ENCODE results near the gene SMIM41. TPM values are rescaled to one million over a fixed set of nuclear protein-coding genes. Genes with fewer than 3 reads are reported as not detected.
A peak's percentile ranks its signal among the peaks of the same experiment; 100 is the strongest.

SMIM41 gene
- total RNA-seq, 2 experiments from 2014 or later: not detected

DNA sequence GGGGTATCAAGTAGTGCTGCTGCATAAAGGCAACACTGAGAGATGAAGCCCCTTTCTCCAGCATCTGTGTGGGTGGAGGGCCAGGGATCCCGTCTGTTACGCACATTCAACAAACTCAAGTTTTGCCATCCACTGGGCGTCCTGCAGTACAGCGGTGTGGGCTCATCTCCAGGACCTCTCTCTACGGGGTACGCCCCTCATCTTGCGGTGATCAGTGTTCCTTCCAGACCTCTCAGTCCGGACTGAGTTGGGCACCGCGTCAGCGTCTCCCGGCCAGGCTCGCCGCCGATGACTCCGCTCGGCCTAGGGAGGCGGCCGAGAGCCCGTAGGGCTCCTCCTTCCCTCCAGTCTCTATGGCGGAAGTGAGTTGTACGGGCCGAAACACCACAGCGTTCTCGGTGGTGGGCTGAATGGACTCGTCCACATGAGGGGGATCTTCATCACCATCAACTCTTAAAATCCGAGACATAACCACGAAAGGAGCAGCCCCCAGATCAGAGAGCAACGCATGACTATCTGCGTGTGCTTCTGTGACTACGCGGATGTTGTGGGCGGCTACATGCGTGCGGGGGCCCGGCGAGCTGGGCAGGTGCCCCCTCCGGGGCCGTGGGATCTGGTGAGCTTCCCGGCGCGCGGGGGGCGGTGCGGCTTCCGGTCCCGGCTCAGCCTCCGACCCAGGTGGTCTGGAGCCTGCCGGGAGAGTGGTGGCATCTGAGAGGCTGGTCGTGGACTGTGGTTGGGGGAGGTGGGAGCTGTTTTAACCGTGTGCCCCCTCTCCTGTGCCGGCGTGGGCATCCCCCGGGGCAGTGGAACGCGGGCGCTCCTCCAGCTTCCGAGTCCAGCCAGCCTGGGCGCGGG is 9.9 kb upstream of the SMIM41 start, which contains the start of gene ATG101:
Gene ATG101, plus strand, starts transcription at position 652 of the 858 bp plus-strand sequence. CDS start 3,673 bp downstream, outside the sequence.
- ChIA-PET POLR2A (interaction anchor here (0.9 to 3.1 kb wide), 10 partner anchors 11 to 174 kb away, joined by 3 to 19 read pairs (median 4); partner anchors contain the start of genes NR4A1 and TAMALIN), CTCF (interaction anchor here (0.8 to 16.3 kb wide), 16 partner anchors 10 to 937 kb away, joined by 3 to 407 read pairs (median 4); partner anchors contain the start of genes EIF4B and NR4A1)
- peak within 1 kb of the TSS; percentile 91 for H3K4me3 Mint-ChIP-seq
- H3K9me3 Mint-ChIP-seq: no peaks in the 10 kb centered on the region
- H3K27ac Mint-ChIP-seq: peak within 1 kb of the TSS; percentile 98
- H3K4me1 Mint-ChIP-seq (ENCODE audit: low read depth): peaks cover 47% of the 10 kb centered on the region
- peaks cover 15% of the 10 kb centered on the region for H3K36me3 Mint-ChIP-seq
- no peaks in the 10 kb centered on the region for H3K27me3 Mint-ChIP-seq
- peak; percentile 91 for DNase-seq
- intact Hi-C loops (cut with micrococcal nuclease): loop anchor here (1.0 to 5.0 kb wide), 4 partner anchors 18 to 48 kb away; partner anchors contain the start of gene NR4A1

- peaks cover 17% of the 10 kb centered on the region for H3K36me3 Mint-ChIP-seq
- H3K4me1 Mint-ChIP-seq (ENCODE audit: low read depth): peaks cover 47% of the 10 kb centered on the region
These were observed 9.1 kb upstream of the SMIM41 start for GRCh38 chr12:52070185-52070925.

GRCh38 chr12:52073531-52074381 is 5.7 kb upstream of the SMIM41 start:
- intact Hi-C loops (cut with micrococcal nuclease): no loop called here
- ChIA-PET CTCF (interaction anchor here (16.3 kb wide), 1 partner anchor 46 kb away, joined by 407 read pairs; no protein-coding TSS in a partner anchor), POLR2A (no interaction called here)
- Mint-ChIP-seq H3K36me3 (peaks cover 31% of the 10 kb centered on the region), H3K27me3 (no peaks in the 10 kb centered on the region), H3K4me3 (no peak overlapping the region), H3K4me1 (ENCODE audit: low read depth) (peaks cover 40% of the 10 kb centered on the region), H3K9me3 (no peaks in the 10 kb centered on the region), H3K27ac (no peak overlapping the region)
- DNase-seq: no peak

More at GRCh38 chr12:52070185-52070925, 9.1 kb upstream of the SMIM41 start:
- Mint-ChIP-seq H3K4me3 (peak overlapping the region; percentile 91), H3K27me3 (no peaks in the 10 kb centered on the region), H3K27ac (peak overlapping the region; percentile 98), H3K9me3 (no peaks in the 10 kb centered on the region)
- intact Hi-C loops (cut with micrococcal nuclease): no loop called here
- CTCF ChIA-PET: interaction anchor here (0.8 to 16.3 kb wide), 14 partner anchors 11 to 936 kb away, joined by 3 to 407 read pairs (median 4); partner anchors contain the start of genes EIF4B and NR4A1
- DNase-seq: no peak
- POLR2A ChIA-PET: interaction anchor here (0.9 to 3.1 kb wide), 10 partner anchors 11 to 174 kb away, joined by 3 to 19 read pairs (median 4); partner anchors contain the start of genes NR4A1 and TAMALIN

DNA sequence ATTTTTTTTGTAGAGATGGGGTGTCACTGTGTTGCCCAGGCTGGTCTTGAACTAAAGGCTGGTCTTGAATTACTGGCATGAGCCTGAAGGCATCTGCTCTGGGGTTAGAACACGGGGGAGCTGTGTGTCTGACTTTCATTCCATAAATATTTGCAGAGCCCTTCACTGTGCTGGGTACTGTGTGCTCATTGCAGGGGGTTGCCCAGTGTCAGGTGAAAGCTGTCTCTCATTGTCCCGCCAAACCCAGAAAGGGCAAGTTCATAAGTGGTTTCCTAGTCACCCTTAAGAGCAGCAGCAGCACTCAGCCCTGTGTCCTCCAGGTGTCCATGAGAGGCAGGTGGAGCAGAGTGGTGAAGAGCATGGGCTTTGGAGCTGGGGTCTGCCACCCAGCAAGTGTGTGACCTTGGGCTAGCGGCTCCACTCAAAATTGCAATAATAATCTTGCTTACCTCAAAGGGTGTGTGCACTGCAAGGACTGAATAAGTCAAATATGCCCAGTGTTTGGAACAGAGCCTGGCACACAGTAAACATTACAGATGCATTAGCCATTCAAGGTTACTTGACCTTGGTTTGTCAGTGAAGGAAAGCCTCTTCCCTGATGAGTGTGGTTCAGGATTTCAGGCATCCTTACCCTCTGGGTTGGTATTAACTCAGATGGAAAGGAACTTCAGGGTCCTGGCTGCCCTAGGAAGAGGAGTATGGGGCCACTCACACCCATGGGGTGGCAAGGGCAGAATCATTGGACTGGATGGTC is 4.4 kb upstream of the SMIM41 start:
- Mint-ChIP-seq H3K36me3 (peaks cover 31% of the 10 kb centered on the region), H3K27ac (no peak overlapping the region), H3K4me3 (no peak overlapping the region), H3K27me3 (no peaks in the 10 kb centered on the region), H3K9me3 (no peaks in the 10 kb centered on the region), H3K4me1 (ENCODE audit: low read depth) (peaks cover 36% of the 10 kb centered on the region)
- CTCF ChIA-PET: interaction anchor here (16.3 kb wide), 1 partner anchor 48 kb away, joined by 407 read pairs; no protein-coding TSS in a partner anchor
- POLR2A ChIA-PET: no interaction called here
- DNase-seq: no peak
- intact Hi-C loops (cut with micrococcal nuclease): no loop called here

- Mint-ChIP-seq H3K27ac (no peak overlapping the region), H3K9me3 (no peaks in the 10 kb centered on the region), H3K4me3 (no peak overlapping the region), H3K27me3 (no peaks in the 10 kb centered on the region), H3K4me1 (ENCODE audit: low read depth) (peaks cover 22% of the 10 kb centered on the region), H3K36me3 (peaks cover 30% of the 10 kb centered on the region)
- DNase-seq: no peak
- CTCF ChIA-PET: interaction anchor here (16.3 kb wide), 1 partner anchor 49 kb away, joined by 407 read pairs; no protein-coding TSS in a partner anchor
- POLR2A ChIA-PET: no interaction called here
- intact Hi-C loops (cut with micrococcal nuclease): no loop called here
These were observed 2.7 kb upstream of the SMIM41 start for GRCh38 chr12:52076811-52077210.

- DNase-seq: no peak
- Mint-ChIP-seq H3K27ac (no peak overlapping the region), H3K4me1 (ENCODE audit: low read depth) (peaks cover 11% of the 10 kb centered on the region), H3K9me3 (no peaks in the 10 kb centered on the region), H3K36me3 (peaks cover 27% of the 10 kb centered on the region), H3K4me3 (no peak overlapping the region), H3K27me3 (no peaks in the 10 kb centered on the region)
- POLR2A ChIA-PET: no interaction called here
- intact Hi-C loops (cut with micrococcal nuclease): no loop called here
- CTCF ChIA-PET: interaction anchor here (12.2 kb wide), 1 partner anchor 52 kb away, joined by 438 read pairs; no protein-coding TSS in a partner anchor
These were observed 1.2 kb upstream of the SMIM41 start for GRCh38 chr12:52078276-52078675.

- intact Hi-C loops (cut with micrococcal nuclease): loop anchor here (5.0 kb wide), 1 partner anchor 42 kb away; no protein-coding TSS in a partner anchor
- Mint-ChIP-seq H3K27me3 (no peaks in the 10 kb centered on the region), H3K9me3 (no peaks in the 10 kb centered on the region), H3K4me1 (ENCODE audit: low read depth) (peaks cover 4% of the 10 kb centered on the region), H3K36me3 (peaks cover 15% of the 10 kb centered on the region), H3K4me3 (no peak overlapping the region), H3K27ac (no peak overlapping the region)
- DNase-seq: no peak
- POLR2A ChIA-PET: interaction anchor here (1.0 kb wide), 1 partner anchor 29 kb away, joined by 3 read pairs; the partner anchor contains the start of gene NR4A1
- CTCF ChIA-PET: interaction anchor here (1.0 to 12.2 kb wide), 4 partner anchors 10 to 247 kb away, joined by 3 to 438 read pairs (median 20); partner anchors contain the start of gene ATG101
These were observed 1.1 kb downstream of the SMIM41 start for GRCh38 chr12:52080403-52081251.

- POLR2A ChIA-PET: interaction anchor here (1.0 to 1.1 kb wide), 2 partner anchors 30 kb away, joined by 3 read pairs; partner anchors contain the start of gene NR4A1
- no peak overlapping the region for H3K27ac Mint-ChIP-seq
- peaks cover 4% of the 10 kb centered on the region for H3K4me1 Mint-ChIP-seq (ENCODE audit: low read depth)
- no peaks in the 10 kb centered on the region for H3K27me3 Mint-ChIP-seq
- intact Hi-C loops (cut with micrococcal nuclease): loop anchor here (5.0 kb wide), 1 partner anchor 41 kb away; no protein-coding TSS in a partner anchor
- H3K9me3 Mint-ChIP-seq: no peaks in the 10 kb centered on the region
- H3K4me3 Mint-ChIP-seq: no peak overlapping the region
- H3K36me3 Mint-ChIP-seq: peaks cover 12% of the 10 kb centered on the region
- CTCF ChIA-PET: interaction anchor here (1.0 to 12.2 kb wide), 4 partner anchors 11 to 247 kb away, joined by 3 to 438 read pairs (median 20); partner anchors contain the start of gene ATG101
- no peak for DNase-seq
These were observed 1.8 kb downstream of the SMIM41 start for GRCh38 chr12:52081263-52081733.

- CTCF ChIA-PET: interaction anchor here (0.9 to 12.2 kb wide), 17 partner anchors 9 to 246 kb away, joined by 3 to 438 read pairs (median 4); partner anchors contain the start of genes ATG101, NR4A1 and TAMALIN
- POLR2A ChIA-PET: interaction anchor here (1.1 to 1.3 kb wide), 2 partner anchors 31 to 56 kb away, joined by 3 read pairs; partner anchors contain the start of gene NR4A1
- intact Hi-C loops (cut with micrococcal nuclease): loop anchor here (5.0 kb wide), 1 partner anchor 40 kb away; no protein-coding TSS in a partner anchor
- Mint-ChIP-seq H3K27me3 (no peaks in the 10 kb centered on the region), H3K4me3 (no peak overlapping the region), H3K27ac (no peak overlapping the region), H3K9me3 (no peaks in the 10 kb centered on the region), H3K4me1 (ENCODE audit: low read depth) (peaks cover 4% of the 10 kb centered on the region), H3K36me3 (peaks cover 5% of the 10 kb centered on the region)
- no peak for DNase-seq
These were observed 2.6 kb downstream of the SMIM41 start for GRCh38 chr12:52082026-52082668.
